ENCODE results near the gene KISS1R. TPM values are rescaled to one million over a fixed set of nuclear protein-coding genes. Genes with fewer than 3 reads are reported as not detected.
A peak's percentile ranks its signal among the peaks of the same experiment; 100 is the strongest.

Gene KISS1R
- total RNA-seq, 1 donor from 2014 or later = 6.1 TPM

DNA sequence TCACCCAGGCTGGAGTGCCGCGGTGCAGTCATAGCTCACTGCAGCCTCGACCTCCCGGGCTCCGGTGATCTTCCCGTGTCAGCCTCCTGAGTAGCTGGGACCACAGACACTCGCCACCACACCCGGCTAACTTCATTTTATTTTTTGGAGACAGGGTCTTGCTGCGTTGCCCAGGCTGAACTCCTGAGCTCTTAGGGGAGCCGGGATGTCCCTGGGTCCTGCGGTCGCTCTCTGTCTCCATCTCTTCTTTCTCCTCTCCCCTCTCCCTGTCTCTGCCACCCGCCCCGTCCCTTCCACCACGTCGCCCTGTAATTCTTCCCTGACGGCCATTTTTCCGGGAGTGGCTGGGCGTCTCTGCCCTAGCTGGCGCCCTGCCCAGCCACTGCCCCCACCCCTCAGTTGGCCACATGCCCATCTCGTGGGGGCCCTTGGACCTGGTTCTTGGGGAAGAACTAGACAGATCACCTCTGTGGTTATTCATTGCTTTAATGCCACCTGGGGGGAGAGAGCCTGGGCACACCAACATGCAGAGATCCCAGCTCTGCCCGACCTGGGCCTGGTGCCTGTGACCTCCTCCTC lies 27.6 kb downstream of the KISS1R start:
- H3K36me3 Mint-ChIP-seq (ENCODE audit: insufficient read depth) = peaks cover 18% of the 10 kb centered on the region
- no peak for DNase-seq (ENCODE audit: low spot score, unreplicated experiment)
- H3K4me1 Mint-ChIP-seq (ENCODE audit: low read depth) = peaks cover 7% of the 10 kb centered on the region
- no peak overlapping the region for H3K4me3 Mint-ChIP-seq (ENCODE audit: low read depth)
- no peak for TF ChIP-seq CTCF (IDR thresholded peaks at IDR 0.05; ENCODE audit: unreplicated experiment)
- H3K27me3 Mint-ChIP-seq = no peaks in the 10 kb centered on the region
- H3K27ac Mint-ChIP-seq = peak overlapping the region; percentile 85
- H3K9me3 Mint-ChIP-seq (ENCODE audit: low read depth) = no peaks in the 10 kb centered on the region

- no peaks in the 10 kb centered on the region for H3K9me3 Mint-ChIP-seq (ENCODE audit: low read depth)
- DNase-seq (ENCODE audit: low spot score, unreplicated experiment) = no peak
- no peak overlapping the region for H3K27ac Mint-ChIP-seq
- no peaks in the 10 kb centered on the region for H3K27me3 Mint-ChIP-seq
- H3K4me3 Mint-ChIP-seq (ENCODE audit: low read depth) = no peak overlapping the region
- H3K36me3 Mint-ChIP-seq (ENCODE audit: insufficient read depth) = peaks cover 13% of the 10 kb centered on the region
- no peak for TF ChIP-seq CTCF (IDR thresholded peaks at IDR 0.05; ENCODE audit: unreplicated experiment)
- H3K4me1 Mint-ChIP-seq (ENCODE audit: low read depth) = peaks cover 6% of the 10 kb centered on the region
These were observed 28.5 kb downstream of the KISS1R start for GRCh38 chr19:945401-946252.

GRCh38 chr19:947090-947706 lies 30.1 kb downstream of the KISS1R start:
- Mint-ChIP-seq H3K27me3 (no peaks in the 10 kb centered on the region), H3K36me3 (ENCODE audit: insufficient read depth) (peaks cover 9% of the 10 kb centered on the region), H3K4me1 (ENCODE audit: low read depth) (peaks cover 11% of the 10 kb centered on the region), H3K4me3 (ENCODE audit: low read depth) (no peak overlapping the region), H3K9me3 (ENCODE audit: low read depth) (no peaks in the 10 kb centered on the region), H3K27ac (no peak overlapping the region)
- TF ChIP-seq CTCF (IDR thresholded peaks at IDR 0.05; ENCODE audit: unreplicated experiment) = no peak
- no peak for DNase-seq (ENCODE audit: low spot score, unreplicated experiment)

- no peak for TF ChIP-seq CTCF (IDR thresholded peaks at IDR 0.05; ENCODE audit: unreplicated experiment)
- Mint-ChIP-seq H3K4me1 (ENCODE audit: low read depth) (peaks cover 14% of the 10 kb centered on the region), H3K9me3 (ENCODE audit: low read depth) (no peaks in the 10 kb centered on the region), H3K4me3 (ENCODE audit: low read depth) (no peak overlapping the region), H3K27me3 (no peaks in the 10 kb centered on the region), H3K27ac (no peak overlapping the region), H3K36me3 (ENCODE audit: insufficient read depth) (peaks cover 8% of the 10 kb centered on the region)
- no peak for DNase-seq (ENCODE audit: low spot score, unreplicated experiment)
These were observed 30.8 kb downstream of the KISS1R start for GRCh38 chr19:947707-948539.

Data from progenitor cell of endocrine pancreas (in vitro differentiated cells).